Measurements from ENCODE around the gene RBM15B. TPM values are rescaled to one million over a fixed set of nuclear protein-coding genes. Genes with fewer than 3 reads are reported as not detected.

The RBM15B gene
- total RNA-seq, 1 experiment from 2014 or later: 30.9 TPM

- H3K27me3 ChIP-seq (ENCODE audit: control insufficient read depth, insufficient read depth, low read length): no peaks in the 10 kb centered on the region
- intact Hi-C loops (cut with micrococcal nuclease; ENCODE audit: unreplicated experiment): no loop called here
- in situ Hi-C loops (cut with HindIII; ENCODE audit: low pct_unique_long_range_greater_than_20kb, low sequenced_read_pairs): no loop called here
- no peaks in the 10 kb centered on the region for H3K9me3 ChIP-seq (ENCODE audit: control insufficient read depth, insufficient read depth, low read depth, low read length)
- BruUV-seq (replicated peaks): no TSS peak
- no peak overlapping the region for H3K4me3 ChIP-seq (ENCODE audit: low read depth in 2 of 2, low read length in 2 of 2)
- ChIA-PET CTCF (no interaction called here), POLR2A (no interaction called here)
- H3K27ac ChIP-seq (ENCODE audit: low read length): no peak overlapping the region
- ATAC-seq: no peak
- DNase-seq (ENCODE audit: low read depth, low spot score): no peak
- no peaks in the 10 kb centered on the region for H3K4me1 ChIP-seq (ENCODE audit: control insufficient read depth, insufficient read depth, low read length)
- no peak for TF ChIP-seq SIN3A (IDR thresholded peaks at IDR 0.05; ENCODE audit: borderline replicate concordance, insufficient read depth, low read depth, low read length)
- TF ChIP-seq CTCF (IDR thresholded peaks at IDR 0.05): no peak
- TF ChIP-seq POLR2AphosphoS5 (IDR thresholded peaks at IDR 0.05; ENCODE audit: low read depth, low read length): no peak
- no peak for TF ChIP-seq REST (IDR thresholded peaks at IDR 0.05; ENCODE audit: insufficient read depth in 1 of 2, low read depth in 2 of 2, low read length in 1 of 2)
- no peak for TF ChIP-seq TCF7L2 (IDR thresholded peaks at IDR 0.05; ENCODE audit: low read depth, low read length)
- peaks cover 13% of the 10 kb centered on the region for H3K36me3 ChIP-seq (ENCODE audit: control insufficient read depth, insufficient read depth, low read length)
Observed at GRCh38 chr3:51422211-51422610, 31.1 kb downstream of the RBM15B start.

- intact Hi-C loops (cut with micrococcal nuclease; ENCODE audit: unreplicated experiment): no loop called here
- H3K9me3 ChIP-seq (ENCODE audit: control insufficient read depth, insufficient read depth, low read depth, low read length): no peaks in the 10 kb centered on the region
- no peak overlapping the region for H3K27ac ChIP-seq (ENCODE audit: low read length)
- TF ChIP-seq POLR2AphosphoS5 (IDR thresholded peaks at IDR 0.05; ENCODE audit: low read depth, low read length): no peak
- TF ChIP-seq TCF7L2 (IDR thresholded peaks at IDR 0.05; ENCODE audit: low read depth, low read length): no peak
- TF ChIP-seq REST (IDR thresholded peaks at IDR 0.05; ENCODE audit: insufficient read depth in 1 of 2, low read depth in 2 of 2, low read length in 1 of 2): no peak
- H3K36me3 ChIP-seq (ENCODE audit: control insufficient read depth, insufficient read depth, low read length): peaks cover 16% of the 10 kb centered on the region
- BruUV-seq (replicated peaks): no TSS peak
- H3K4me1 ChIP-seq (ENCODE audit: control insufficient read depth, insufficient read depth, low read length): no peaks in the 10 kb centered on the region
- no peak overlapping the region for H3K4me3 ChIP-seq (ENCODE audit: low read depth in 2 of 2, low read length in 2 of 2)
- ChIA-PET CTCF (no interaction called here), POLR2A (interaction anchor here (0.7 kb wide), 1 partner anchor 263 kb away, joined by 4 read pairs; no protein-coding TSS in a partner anchor)
- DNase-seq (ENCODE audit: low read depth, low spot score) (no peak), ATAC-seq (no peak)
- no peaks in the 10 kb centered on the region for H3K27me3 ChIP-seq (ENCODE audit: control insufficient read depth, insufficient read depth, low read length)
- in situ Hi-C loops (cut with HindIII; ENCODE audit: low pct_unique_long_range_greater_than_20kb, low sequenced_read_pairs): no loop called here
Observed at GRCh38 chr3:51426921-51427320, 35.8 kb downstream of the RBM15B start.

Measured in Panc1 (cell line).